ENCODE results near the gene EFCAB5. TPM values are rescaled to one million over a fixed set of nuclear protein-coding genes. Genes with fewer than 3 reads are reported as not detected.

EFCAB5 gene
- total and polyA plus RNA-seq, 2 of the 13 experiments (the other 11 are each of a cell fraction or from before 2014, with no cell fraction given), result 0.15 TPM; not detected in 1

DNA sequence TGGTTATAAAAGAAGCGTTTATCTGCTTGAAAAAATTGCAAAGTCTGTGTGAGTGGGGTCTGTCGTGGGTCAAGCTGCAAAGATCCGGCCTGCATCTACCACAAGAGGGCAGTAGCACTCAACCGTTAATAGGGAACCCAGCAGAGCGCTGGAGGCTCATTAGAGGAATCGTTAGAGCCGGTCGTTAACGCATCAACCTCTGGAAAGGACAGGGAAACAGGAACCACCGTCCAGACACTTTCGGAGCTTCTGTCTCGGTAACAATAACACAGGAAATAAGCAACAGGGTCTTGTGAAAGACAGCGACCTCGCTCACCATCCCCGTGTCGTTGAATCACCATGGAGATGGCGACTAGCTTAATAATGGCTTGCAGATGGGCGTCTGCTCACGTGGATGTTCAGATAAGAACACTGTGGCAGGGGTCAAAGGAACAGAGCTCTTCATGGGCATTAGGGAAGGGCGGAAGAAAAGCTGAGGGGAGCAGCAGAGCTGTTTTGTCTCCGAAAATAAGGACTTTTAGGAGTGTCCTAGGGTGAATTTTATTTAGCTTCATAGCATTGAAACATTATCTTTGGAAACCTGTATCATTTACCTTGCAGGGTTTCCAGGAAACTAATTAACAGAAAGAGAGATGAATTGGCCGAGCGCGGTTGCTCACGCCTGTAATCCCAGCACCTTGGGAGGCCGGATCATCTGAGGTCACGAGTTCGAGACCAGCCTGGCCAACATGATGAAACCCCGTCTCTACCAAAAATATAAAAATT lies 163.3 kb downstream of the EFCAB5 start (continued):
- TF ChIP-seq ZNF570 (CRISPR knock-in tag; IDR thresholded peaks at IDR 0.05; ENCODE audit: borderline replicate concordance) (no peak), ARNTL (CRISPR knock-in tag; IDR thresholded peaks at IDR 0.05) (peak; percentile 80), TCF7 (IDR thresholded peaks at IDR 0.05; ENCODE audit: low read depth) (no peak), ZNF607 (CRISPR knock-in tag; IDR thresholded peaks at IDR 0.05; ENCODE audit: borderline replicate concordance) (no peak), RXRB (CRISPR knock-in tag; IDR thresholded peaks at IDR 0.05; ENCODE audit: borderline replicate concordance) (peak; percentile 67), REXO4 (CRISPR knock-in tag; IDR thresholded peaks at IDR 0.05; ENCODE audit: borderline replicate concordance) (no peak), PITX1 (CRISPR knock-in tag; IDR thresholded peaks at IDR 0.05) (peak; percentile 27; the same call in 1 of the 2 replicates), KMT2B (CRISPR knock-in tag; IDR thresholded peaks at IDR 0.05) (peak; percentile 45; the same call in 1 of the 2 replicates), RBM39 (IDR thresholded peaks at IDR 0.05; ENCODE audit: low read depth, low read length, poor library complexity, severe bottlenecking) (no peak), ATF7-NPFF (CRISPR knock-in tag; IDR thresholded peaks at IDR 0.05; ENCODE audit: low read depth) (no peak), TFAP4 (IDR thresholded peaks at IDR 0.05; ENCODE audit: borderline replicate concordance, low read depth) (no peak), PAX8 (CRISPR knock-in tag; IDR thresholded peaks at IDR 0.05; ENCODE audit: borderline replicate concordance) (no peak), DR1 (CRISPR knock-in tag; IDR thresholded peaks at IDR 0.05) (no peak), ZNF501 (CRISPR knock-in tag; IDR thresholded peaks at IDR 0.05) (peak; percentile 91), HMGXB3 (CRISPR knock-in tag; IDR thresholded peaks at IDR 0.05; ENCODE audit: borderline replicate concordance) (0 out of 2 replicates have a peak, but pooled peaks have one; percentile 24), WIZ (CRISPR knock-in tag; IDR thresholded peaks at IDR 0.05) (no peak), CEBPB (IDR thresholded peaks at IDR 0.05; ENCODE audit: borderline replicate concordance, low read depth, low read length) (peak; percentile 86), SATB2 (CRISPR knock-in tag; IDR thresholded peaks at IDR 0.05) (no peak), JUND (CRISPR knock-in tag; IDR thresholded peaks at IDR 0.05) (no peak), TP53 (CRISPR knock-in tag; conservative IDR thresholded peaks at IDR 0.05) (no peak), BRD4 (CRISPR knock-in tag; IDR thresholded peaks at IDR 0.05) (no peak)
- TF ChIP-seq, protein P1, sequence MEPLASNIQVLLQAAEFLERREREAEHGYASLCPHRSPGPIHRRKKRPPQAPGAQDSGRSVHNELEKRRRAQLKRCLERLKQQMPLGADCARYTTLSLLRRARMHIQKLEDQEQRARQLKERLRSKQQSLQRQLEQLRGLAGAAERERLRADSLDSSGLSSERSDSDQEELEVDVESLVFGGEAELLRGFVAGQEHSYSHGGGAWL (CRISPR knock-in tag; IDR thresholded peaks at IDR 0.05), result no peak
- TF ChIP-seq, protein P2, sequence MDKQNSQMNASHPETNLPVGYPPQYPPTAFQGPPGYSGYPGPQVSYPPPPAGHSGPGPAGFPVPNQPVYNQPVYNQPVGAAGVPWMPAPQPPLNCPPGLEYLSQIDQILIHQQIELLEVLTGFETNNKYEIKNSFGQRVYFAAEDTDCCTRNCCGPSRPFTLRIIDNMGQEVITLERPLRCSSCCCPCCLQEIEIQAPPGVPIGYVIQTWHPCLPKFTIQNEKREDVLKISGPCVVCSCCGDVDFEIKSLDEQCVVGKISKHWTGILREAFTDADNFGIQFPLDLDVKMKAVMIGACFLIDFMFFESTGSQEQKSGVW (CRISPR knock-in tag; IDR thresholded peaks at IDR 0.05; ENCODE audit: borderline replicate concordance), result no peak
